Gastroesophageal sphincter (tissue), 4 donors: Measurements from ENCODE around the gene OGFR. TPM values are rescaled to one million over a fixed set of nuclear protein-coding genes. Genes with fewer than 3 reads are reported as not detected.

Experiments used
- ATAC-seq: fragments of 150-250 bp; one replicate; pipeline ENCODE4 v1.9.1; 2016; ENCODE audit warnings: mild to moderate bottlenecking, moderate library complexity
- H3K27ac ChIP-seq, 4 donors: fragments of 200-600 bp; sonication (generic) in 3 of 4; 1 replicate in 3 of 4; 2 replicates in 1 of 4; pipeline ENCODE4 v1.5.1; 2016 to 2019
- H3K27me3 ChIP-seq: fragments of 200-600 bp; sonication (generic); one replicate; pipeline ENCODE4 v1.5.1; 2019
- H3K36me3 ChIP-seq, 2 donors: fragments of 200-600 bp; sonication (generic); one replicate each; pipeline ENCODE4 v1.5.1; 2019; ENCODE audit warnings: control low read depth in 1 of 2
- H3K4me1 ChIP-seq, 3 donors: fragments of 200-600 bp; sonication (generic); 1 replicate in 2 of 3; 2 replicates in 1 of 3; pipeline ENCODE4 v1.5.1; 2016 to 2019; ENCODE audit warnings: control low read depth in 2 of 3
- H3K4me3 ChIP-seq, 2 donors: fragments of 200-600 bp; sonication (generic); one replicate each; pipeline ENCODE4 v1.5.1; 2019; ENCODE audit warnings: mild to moderate bottlenecking in 1 of 2, moderate library complexity in 1 of 2
- H3K9me3 ChIP-seq, 3 donors: fragments of 200-600 bp; sonication (generic); one replicate each; pipeline ENCODE4 v1.5.1; 2017 to 2019; ENCODE audit warnings: control low read depth in 2 of 3
- EP300 ChIP-seq: sonication (generic); formaldehyde crosslinking; IDR thresholded peaks from one replicate; pipeline ENCODE4 v1.6.1; 2017; ENCODE audit warnings: antibody characterized with exemption, mild to moderate bottlenecking
- POLR2A ChIP-seq, 2 donors: fragments of 450-650 bp; IDR thresholded peaks; one replicate each; pipeline ENCODE4 v1.6.1; 2017; ENCODE audit warnings: antibody characterized with exemption in 2 of 2, mild to moderate bottlenecking in 2 of 2, moderate library complexity in 1 of 2
- POLR2AphosphoS5 ChIP-seq: sonication (generic); formaldehyde crosslinking; IDR thresholded peaks from one replicate; pipeline ENCODE4 v1.6.1; 2017; ENCODE audit warnings: antibody characterized with exemption
- WGBS, 2 donors: methylation state at CpG; one replicate each; pipeline ENCODE4 v1.1.5; 2018; ENCODE audit warnings: low coverage in 1 of 2; 5-methylcytosine and 5-hydroxymethylcytosine counted together
- total RNA-seq, 4 donors: library from RNA; depleted of rRNA; stranded (reverse); fragments of >200 nt; gene quantifications; one replicate each; pipeline ENCODE4 v1.1.0, GENCODE V29; 2016
- TF ChIP-seq, protein P1 (sequence below), 4 experiments: fragments of 200-600 bp in 2 of 4; fragments of 450-650 bp in 2 of 4; sonication (generic) in 1 of 4; IDR thresholded peaks; one replicate each; pipeline ENCODE4 v1.5.1; 2017 to 2019; ENCODE audit warnings: antibody characterized with exemption in 4 of 4, mild to moderate bottlenecking in 2 of 4, moderate library complexity in 2 of 4

The OGFR gene
- total RNA-seq, 4 donors from 2014 or later = 55.1 to 61.0 (median 58.9) TPM

DNA sequence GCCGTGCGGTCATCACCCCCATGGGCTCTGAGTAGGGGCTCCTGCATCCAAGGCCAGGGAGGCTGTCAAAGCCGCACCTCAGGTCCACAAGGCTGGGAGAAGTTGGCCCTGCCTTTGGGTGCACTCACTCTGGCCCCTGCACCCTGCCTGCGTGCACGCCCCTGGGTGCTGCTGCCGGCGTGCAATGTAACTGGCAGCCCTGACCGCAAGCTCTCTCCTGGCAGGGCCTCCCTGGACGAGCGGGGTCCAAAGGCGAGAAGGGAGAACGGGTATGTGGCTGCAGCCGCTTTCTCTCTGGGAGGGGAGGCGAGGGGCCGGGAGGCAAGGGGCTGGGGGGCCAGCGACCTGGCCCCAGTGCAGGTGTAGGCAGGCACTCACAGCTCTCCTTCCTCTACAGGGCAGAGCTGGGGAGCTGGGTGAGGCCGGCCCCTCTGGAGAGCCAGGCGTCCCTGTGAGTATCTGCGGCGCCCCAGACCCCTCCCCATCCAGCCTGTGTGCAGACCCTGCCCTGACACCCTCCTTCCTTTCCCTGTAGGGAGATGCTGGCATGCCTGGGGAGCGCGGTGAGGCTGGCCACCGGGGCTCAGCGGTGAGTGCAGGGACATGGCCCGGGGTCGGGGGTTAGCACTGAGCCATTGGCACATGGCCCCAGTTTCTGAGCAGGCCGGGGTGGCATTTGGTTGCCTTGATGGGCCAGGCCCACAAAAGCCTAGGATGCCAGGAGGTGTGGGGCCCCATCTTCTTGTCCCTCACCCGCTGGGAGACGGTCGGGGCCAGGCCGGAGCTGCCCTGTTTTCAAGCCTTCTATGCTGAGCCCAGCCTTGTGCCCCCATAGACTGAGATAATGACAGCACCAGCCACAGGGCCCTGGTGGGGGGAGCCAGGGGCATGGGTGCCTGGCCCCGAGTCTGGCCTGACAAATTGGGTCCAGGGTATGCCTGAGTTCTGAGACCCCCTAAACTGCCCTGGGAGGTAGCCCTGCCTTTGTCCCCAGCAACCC is 24.9 kb downstream of the OGFR start:
- no peak for TF ChIP-seq POLR2A (IDR thresholded peaks at IDR 0.05)
- TF ChIP-seq EP300 = no peak
- TF ChIP-seq POLR2AphosphoS5 = no peak
- TF ChIP-seq, protein P1, sequence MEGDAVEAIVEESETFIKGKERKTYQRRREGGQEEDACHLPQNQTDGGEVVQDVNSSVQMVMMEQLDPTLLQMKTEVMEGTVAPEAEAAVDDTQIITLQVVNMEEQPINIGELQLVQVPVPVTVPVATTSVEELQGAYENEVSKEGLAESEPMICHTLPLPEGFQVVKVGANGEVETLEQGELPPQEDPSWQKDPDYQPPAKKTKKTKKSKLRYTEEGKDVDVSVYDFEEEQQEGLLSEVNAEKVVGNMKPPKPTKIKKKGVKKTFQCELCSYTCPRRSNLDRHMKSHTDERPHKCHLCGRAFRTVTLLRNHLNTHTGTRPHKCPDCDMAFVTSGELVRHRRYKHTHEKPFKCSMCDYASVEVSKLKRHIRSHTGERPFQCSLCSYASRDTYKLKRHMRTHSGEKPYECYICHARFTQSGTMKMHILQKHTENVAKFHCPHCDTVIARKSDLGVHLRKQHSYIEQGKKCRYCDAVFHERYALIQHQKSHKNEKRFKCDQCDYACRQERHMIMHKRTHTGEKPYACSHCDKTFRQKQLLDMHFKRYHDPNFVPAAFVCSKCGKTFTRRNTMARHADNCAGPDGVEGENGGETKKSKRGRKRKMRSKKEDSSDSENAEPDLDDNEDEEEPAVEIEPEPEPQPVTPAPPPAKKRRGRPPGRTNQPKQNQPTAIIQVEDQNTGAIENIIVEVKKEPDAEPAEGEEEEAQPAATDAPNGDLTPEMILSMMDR (IDR thresholded peaks at IDR 0.05) = no peak
- no peak overlapping the region for H3K4me3 ChIP-seq
- no CpG with 5 or more reads among the region's 32 CpGs for WGBS, 2 donors
- H3K4me1 ChIP-seq = peaks cover 0 to 33% (median 12%) of the 10 kb centered on the region in 3 donors
- no peak for ATAC-seq
- peak overlapping the region in 1 of 4 donors; percentile 14 for H3K27ac ChIP-seq
- H3K9me3 ChIP-seq = no peaks in the 10 kb centered on the region
- no peaks in the 10 kb centered on the region for H3K36me3 ChIP-seq
- H3K27me3 ChIP-seq = peaks cover 4% of the 10 kb centered on the region

DNA sequence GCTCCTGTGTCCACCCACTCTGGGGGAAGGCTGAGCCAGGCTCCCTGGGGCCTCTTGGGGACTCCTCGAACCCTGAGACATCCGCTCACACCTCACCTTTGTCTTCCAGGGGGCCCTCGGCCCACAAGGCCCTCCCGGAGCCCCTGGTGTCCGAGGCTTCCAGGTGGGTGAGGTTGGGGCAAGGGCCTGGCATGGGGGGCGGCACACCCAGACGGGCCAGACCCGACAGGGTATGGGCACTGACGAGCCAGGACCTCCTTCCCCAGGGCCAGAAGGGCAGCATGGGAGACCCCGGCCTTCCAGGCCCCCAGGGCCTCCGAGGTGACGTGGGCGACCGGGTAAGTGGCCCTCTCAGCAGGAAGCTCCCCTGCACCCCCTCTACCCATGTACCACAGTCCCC is 25.6 kb downstream of the OGFR start:
- TF ChIP-seq, protein P1 (IDR thresholded peaks at IDR 0.05) = no peak
- TF ChIP-seq POLR2A (IDR thresholded peaks at IDR 0.05) (no peak), EP300 (no peak), POLR2AphosphoS5 (no peak)
- Histone ChIP-seq H3K36me3 (no peaks in the 10 kb centered on the region), H3K4me1 (peaks cover 0 to 26% (median 9%) of the 10 kb centered on the region in 3 donors), H3K27me3 (peaks cover 2% of the 10 kb centered on the region), H3K4me3 (no peak overlapping the region), H3K27ac (peak overlapping the region in 1 of 4 donors; percentile 14), H3K9me3 (no peaks in the 10 kb centered on the region)
- no peak for ATAC-seq
- WGBS, 2 donors = no CpG with 5 or more reads among the region's 14 CpGs

DNA sequence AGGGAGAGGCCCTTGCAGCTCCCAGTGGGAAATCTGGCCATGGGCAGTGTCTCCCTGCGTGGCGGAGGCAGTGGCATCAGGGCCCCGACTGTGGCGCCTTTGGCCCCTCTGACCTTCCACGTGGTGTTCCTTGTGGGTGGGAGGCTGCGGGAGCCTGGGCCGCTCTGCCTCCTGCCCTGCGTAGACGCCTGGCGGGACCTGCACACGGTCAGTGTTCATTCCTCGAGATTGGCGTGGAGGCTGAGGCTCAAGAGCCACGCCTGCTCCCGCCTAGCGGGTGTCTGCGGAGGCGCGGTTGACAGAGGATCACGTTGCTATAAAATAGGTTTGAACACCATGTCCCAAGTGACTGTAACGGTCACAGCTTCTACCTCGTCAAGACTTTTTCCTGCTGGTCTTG is 26.2 kb downstream of the OGFR start:
- Histone ChIP-seq H3K27me3 (peaks cover 2% of the 10 kb centered on the region), H3K4me3 (no peak overlapping the region), H3K4me1 (peaks cover 0 to 25% (median 9%) of the 10 kb centered on the region in 3 donors), H3K27ac (peak overlapping the region in 3 of 4 donors; percentile 19 to 75 (median 59)), H3K36me3 (peaks cover 0 to under 1% of the 10 kb centered on the region in 2 donors), H3K9me3 (no peaks in the 10 kb centered on the region)
- TF ChIP-seq POLR2AphosphoS5 (no peak), EP300 (no peak), POLR2A (IDR thresholded peaks at IDR 0.05) (no peak)
- TF ChIP-seq, protein P1 (IDR thresholded peaks at IDR 0.05) = no peak
- no peak for ATAC-seq
- WGBS, 2 donors = 100% methylated on average over 3 of the region's 22 CpGs; no CpG with 5 or more reads in 1 of the 2 donors

DNA sequence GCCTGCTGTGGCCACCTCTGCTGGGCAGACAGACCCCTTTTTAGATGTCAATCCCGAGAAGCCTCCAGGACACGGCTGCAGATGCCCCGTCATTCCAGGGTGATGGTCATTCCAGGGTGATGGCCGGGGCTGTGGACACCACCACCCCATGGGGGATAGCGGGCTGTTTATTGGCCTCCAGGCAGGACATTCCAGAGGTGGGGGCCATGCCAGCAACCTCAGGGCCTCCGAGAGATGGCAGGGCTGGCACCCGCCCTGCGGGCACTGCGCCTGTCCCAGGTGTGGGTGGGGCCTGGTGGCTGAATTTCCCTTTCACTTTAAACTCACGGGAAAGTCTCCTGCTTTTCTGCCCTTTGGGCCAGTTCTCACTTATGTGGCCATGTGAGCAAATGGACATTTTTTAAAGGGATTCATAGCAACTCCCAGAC is 26.7 kb downstream of the OGFR start:
- H3K4me3 ChIP-seq = no peak overlapping the region
- no peak for TF ChIP-seq EP300
- TF ChIP-seq POLR2A (IDR thresholded peaks at IDR 0.05) = no peak
- no peak for TF ChIP-seq POLR2AphosphoS5
- TF ChIP-seq, protein P1 (IDR thresholded peaks at IDR 0.05) = no peak
- ATAC-seq = no peak
- WGBS, 2 donors = no CpG with 5 or more reads among the region's 10 CpGs
- peak overlapping the region in 3 of 4 donors; percentile 19 to 75 (median 59) for H3K27ac ChIP-seq
- peaks cover 0 to 25% (median 9%) of the 10 kb centered on the region in 3 donors for H3K4me1 ChIP-seq
- peaks cover 8% of the 10 kb centered on the region for H3K27me3 ChIP-seq
- no peaks in the 10 kb centered on the region for H3K9me3 ChIP-seq
- H3K36me3 ChIP-seq = peaks cover 0 to 6% of the 10 kb centered on the region in 2 donors
